Measurements from ENCODE around the gene MYO1F.
"Not testable (repeated sequence)": the region's sequence is repeated elsewhere in the genome, so short reads cannot be mapped to it uniquely, and the experiment has no call there.

MYO1F gene

DNA sequence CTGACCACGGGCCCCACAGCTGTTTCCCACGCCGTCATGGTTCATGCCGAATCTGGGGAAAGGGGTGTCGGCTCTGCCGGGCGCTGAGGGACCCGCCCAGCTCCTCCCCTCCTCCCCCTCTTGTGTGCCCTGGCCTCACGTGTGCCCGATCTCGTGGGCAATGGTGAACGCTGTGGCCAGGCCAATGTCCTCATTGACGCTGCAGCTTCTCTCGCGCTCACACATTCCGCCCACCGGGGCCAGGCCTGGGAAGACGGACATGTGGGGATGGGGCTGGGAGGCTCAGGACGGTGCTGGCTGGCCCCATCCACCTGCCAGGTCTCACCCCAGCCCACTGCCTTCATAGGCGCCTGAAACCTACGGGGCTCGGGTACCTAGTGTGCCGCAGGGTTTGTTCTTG is 18.9 kb upstream of the MYO1F start:
- no peak for DNase-seq

DNA sequence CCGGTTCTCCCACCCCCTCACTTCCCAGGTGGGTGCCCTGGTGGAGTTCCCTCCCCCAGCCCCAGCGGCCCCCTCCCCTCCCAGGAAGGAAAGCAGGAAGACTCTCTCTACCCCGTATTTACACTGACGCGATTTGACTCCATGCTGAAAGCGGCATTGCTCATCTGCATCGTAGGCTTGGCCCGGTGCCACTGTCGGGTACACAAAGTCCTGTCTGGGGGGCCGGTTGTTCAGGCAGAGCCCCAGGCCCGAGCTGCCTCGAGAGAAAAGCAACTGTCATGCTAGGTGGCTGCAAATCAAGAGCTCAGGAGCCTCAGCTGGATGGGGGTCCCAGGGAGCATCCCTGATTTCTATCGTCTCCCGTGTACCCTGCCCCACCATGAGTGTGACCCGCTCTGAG is 18.4 kb upstream of the MYO1F start:
- no peak for DNase-seq

DNA sequence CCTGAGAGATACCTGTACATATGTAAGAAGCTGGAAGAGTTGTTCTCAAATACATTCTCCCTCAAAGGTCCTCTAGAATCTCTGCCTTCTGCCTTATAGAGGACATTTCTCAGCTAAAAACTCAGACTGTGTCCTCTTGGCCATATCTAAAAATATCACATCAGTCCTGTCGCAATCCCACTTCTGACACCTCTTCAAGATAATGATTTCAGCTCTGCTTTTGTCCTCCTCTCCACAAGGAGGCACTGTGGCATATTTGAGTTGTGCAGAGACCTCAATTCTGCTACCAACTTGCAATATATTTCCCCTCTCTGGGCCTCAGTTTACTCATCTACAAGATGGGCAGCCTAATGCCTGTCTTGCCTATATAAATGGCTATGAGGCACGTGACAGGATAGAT is 16.7 kb upstream of the MYO1F start:
- no peak for DNase-seq

DNA sequence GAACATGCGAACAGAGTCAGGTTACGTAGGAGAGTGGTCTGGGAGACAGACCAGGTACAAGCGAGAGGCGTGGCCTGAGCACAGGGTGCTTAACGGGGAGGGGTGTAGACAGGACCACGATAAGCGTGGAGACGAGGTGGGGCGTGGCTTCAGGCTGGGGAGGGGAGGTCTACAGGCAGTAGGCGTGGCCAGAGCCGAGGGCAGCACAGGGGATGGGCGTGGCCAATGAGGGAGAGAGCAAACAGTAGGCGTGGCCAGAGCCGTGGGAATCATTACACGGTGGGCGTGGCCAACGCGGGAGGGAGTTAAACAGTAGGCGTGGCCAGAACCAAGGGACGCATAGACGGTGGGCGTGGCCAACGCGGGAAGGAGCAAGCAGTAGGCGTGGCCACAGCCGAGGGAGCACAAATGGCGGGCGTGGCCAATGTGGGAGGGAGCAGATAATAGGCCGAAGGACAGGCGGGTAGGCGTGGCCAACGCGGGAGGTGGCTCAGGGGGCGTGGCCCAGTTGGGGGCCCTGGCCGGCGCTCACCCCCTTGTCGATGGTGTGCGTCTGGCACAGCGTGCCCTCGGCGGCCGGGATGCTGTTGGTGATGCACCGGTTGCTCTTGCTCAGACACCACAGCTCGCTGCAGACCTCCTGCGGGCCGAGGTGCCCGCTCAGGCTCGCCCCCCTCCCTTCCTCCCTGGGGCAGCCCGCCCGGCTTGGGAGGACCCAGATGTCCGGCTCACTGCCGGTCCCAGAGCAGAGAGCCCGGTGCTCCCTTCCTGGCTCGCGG is 15.2 kb upstream of the MYO1F start:
- peak; percentile 96 for DNase-seq

DNA sequence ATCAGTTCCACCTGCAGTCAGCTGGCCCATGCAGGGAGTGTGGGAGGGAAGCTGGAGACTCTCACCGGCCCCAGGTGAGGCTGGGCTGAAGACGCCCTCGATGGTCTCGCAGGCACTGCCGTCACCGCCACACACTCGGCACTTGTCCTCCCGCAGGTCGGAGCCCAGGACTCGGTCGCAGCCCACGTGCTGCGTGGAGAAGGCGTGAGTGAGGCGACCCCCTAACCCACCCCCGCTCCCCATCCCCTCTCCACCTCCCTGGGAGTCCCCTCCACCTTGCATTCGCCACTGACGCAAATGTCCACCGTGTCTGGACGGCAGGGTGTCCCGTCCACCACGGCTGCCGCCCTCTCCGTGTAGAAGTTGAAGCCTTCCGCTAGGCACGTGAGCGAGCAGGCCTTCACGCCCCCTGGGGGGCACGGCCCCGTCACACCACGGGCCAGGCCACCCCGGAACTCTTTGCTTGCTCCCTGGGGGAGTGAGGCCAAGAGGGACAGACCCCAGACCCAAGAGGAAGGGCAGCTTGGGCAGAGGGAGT is 12.0 kb upstream of the MYO1F start:
- DNase-seq: no peak

DNA sequence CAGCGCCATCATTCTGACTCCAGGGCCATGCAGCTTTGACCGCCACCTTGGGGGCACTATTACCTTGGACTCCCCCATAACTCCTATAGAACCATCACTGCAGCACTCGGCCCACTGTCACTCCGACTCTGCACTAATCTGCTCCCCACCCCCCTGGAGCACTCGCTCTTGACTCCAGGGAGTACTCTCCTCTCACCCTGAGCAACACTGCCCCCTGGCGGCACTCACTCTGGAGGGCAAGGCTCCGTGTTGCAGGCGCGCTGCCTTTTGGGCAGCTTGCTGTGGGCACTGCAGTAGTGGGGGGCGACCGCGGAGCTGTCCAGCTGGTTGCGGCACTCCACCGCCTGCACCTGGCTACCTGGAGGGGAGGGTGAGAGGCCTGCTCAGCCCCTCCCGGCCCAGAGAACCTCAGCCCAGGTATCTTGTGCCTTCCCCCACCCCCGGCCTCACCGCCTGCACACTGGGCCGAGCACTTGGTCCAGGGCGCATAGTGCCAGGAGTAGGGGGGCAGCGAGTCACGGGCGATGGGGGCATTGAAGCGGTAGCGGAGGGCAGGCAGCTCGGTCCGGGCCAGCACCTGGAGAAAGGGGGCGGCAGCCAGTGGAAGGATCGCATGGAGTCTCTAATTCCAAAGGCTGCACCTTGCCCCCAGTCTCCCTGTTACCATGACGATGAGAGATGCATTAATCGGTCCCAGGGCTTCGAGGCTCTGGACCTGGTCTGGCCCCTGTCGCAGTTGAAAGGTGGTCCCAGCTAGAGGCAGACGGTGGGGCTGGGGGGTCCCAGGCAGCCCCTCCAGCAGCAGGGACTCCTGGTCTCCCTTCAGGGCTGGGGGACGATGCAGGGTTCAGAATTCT is 8.9 kb upstream of the MYO1F start:
- peak; percentile 49 to 70 for DNase-seq

DNA sequence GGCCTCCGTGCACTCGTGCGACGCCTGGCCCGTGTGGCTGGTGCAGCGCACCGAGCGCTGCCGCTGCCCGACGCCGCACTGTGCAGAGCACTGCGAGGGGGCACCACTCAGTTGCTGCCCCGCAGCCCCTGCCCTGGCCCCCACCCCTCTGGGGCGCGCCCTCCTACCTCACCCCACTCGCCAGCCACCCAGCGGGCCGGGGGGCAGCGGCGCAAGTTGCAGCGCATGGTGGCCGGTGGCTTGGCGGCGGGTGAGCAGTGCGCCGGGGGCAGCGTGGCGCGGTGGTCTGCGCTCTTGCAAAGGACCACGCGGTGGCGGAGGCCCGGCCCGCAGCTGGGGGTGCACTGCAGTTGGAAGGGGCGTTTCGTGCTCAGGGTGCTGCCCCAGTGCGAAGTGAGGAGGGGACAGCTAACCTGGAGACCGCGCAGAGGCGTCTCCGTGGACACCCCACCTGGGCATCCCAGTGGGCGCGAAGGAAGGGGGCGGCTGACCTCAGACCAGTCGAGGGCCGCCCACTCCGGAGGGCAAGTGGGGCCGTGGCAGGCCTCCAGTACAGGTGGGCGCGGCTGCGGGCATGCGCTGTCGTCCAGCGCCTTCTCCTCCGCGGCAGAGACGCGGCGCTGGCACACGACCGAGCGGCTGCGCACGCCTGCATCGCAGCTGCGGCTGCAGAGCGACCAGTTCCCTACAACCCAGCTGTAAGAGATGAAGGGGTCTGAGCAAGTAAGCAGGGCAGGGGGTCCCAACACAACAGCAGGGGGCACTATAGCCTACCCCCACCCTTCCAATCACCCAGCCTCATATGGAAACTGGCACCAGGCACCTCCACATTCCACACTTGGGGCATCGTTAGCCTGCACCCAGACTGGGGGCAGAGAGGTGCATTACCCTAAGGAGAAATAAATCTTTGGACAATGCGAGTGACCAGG is 8.0 kb upstream of the MYO1F start:
- DNase-seq: no peak

DNA sequence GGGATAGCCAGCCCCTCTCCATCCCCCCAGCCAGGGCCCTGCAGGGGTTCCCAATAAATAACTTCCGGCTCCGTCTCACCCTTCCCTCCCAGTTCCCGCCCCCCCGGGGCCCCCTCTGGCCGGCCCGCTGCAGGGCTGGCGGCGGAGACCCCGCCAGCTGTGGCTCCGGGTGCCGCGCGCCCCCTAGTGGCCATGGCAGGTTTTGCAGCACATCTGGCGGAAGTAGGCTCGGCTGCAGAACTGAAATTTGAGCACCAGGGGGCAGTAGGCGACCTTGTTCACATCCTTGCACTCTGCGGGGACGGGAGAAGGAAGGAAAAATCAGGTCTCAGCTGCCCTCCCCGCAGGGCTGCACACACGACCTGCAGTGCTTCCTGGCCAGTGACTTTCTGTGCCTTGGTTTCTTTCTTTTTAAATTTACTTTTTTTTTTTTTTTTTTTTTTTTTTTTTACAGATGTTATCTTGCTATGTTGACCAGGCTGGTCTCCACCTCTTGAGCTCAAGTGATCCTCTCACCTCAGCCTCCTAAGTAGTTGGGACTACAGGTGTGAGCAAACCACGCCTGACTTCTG is 3.6 kb upstream of the MYO1F start:
- DNase-seq: peak; percentile 85 to 87

DNA sequence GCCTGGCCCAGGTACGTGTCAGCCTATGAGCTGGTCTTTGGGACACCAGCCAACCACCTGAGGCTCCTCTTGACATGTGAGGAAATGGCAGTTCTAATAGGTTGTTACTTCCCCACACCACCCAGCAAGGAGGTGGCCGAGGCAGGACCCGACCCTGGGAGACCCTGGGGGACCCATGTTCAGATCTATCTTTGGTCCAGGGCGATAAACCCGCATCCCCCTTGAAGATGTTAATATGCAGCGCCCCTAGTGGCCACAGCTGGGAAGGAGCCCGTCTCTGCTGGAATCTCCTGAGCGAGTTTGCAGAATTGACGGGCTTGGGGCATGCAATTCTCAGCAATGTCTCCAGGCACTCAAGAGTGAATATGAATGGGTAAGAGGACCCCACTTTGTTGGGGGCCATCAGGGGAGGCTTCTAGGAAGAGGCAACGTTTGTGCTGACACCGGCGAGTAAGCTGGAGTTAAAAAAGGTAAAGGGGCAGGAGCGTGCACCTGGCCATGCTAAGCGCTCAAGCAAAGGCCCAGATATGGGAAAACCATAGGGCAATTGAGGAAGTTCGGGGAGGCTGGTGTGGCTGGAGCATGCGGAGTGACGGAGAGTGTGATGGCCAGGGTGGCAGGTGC is 1.5 kb upstream of the MYO1F start:
- DNase-seq: peak; percentile 75 to 82

DNA sequence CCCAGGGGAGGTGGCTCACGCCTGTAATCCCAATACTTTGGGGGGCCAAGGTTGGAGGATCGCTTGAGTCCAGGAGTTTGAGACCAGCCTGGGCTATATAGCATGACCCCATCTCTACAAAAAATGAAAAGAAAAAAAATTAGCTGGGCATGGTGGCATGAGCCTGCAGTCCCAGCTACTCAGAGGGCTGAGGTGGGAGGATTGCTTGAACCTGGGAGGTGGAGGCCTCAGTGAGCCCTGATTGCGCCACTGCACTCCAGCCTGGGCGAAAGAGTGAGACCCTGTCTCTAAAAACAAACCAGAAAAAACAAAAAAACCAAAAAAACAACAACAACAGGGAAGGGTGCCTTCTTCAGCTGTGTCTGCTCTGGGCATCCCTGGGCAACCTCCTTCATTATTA is 499 bp upstream of the MYO1F start:
- no peak for DNase-seq

DNA sequence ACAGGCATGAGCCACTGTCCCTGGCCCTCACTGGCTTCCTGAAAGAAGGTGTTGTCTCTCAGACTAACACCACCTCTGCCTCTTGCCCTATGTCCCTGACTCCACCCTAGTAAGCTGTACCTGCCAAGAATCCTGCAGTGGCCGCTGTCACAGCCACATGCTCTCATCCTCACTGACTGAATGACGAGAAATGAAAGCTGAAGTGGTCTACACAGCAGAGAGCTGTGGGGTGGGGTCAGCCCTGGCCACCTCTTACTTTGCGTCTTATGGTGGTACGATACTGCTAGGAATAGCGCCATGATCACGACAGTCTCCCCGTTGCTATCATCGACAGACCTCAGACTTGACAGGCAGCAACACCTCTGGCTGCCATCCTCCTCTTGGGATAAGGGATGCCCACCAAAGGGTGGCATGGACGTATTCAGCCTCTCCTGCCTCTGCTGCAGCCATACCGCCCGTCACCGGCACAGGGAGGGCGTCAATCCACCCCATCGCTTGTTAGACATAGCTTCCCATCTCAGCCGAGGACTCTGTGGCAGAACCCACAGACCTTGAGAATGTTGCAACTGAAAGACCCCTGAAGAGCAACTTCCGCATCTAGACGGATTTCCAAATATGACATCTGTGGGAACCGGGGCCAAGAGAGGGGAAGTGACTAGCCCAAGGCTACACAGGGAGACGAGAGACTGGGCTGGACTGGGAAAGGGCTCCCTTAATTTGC is 809 bp downstream of the MYO1F start:
- DNase-seq: peak; percentile 12 to 41

DNA sequence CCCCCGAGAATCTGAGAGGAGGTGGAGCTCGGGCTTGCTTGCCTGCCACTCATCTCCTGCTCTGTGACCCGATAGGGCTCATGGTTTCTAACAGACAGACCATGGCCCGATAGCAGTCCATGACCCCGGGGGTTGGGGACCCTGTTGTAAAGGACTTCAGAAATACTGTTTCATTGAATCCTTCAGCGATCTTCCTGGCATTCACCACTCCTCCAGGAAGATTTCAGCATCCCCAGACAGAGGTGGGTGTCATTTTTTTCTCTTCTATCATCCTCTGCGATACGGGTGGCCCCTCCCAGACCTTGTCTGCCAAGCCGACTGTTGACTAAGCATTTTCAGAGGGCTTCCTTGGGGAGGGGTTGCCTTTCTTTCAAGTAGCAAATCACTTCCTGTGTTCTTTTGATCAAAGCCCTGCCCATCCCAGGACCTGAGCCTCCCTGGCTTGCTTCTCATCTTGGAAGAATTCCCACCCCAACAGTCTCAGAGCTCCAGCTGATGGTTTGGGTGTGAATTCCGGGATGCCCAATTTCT is 1.7 kb downstream of the MYO1F start:
- peak; percentile 50 to 67 for DNase-seq

DNA sequence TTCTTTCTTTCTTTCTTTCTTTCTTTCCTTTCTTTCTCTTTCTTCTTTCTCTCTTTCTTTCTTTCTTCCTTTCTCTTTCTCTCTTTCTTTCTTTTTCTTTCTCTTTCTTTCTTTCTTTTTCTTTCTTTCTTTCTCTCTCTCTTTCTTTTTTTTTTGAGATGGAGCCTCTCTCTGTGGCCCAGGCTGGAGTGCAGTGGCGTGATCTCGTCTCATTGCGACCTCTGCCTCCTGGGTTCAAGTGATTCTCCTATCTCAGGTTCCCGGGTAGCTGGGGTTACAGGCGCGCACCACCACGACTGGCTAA is 2.7 kb downstream of the MYO1F start:
- not testable (repeated sequence) for DNase-seq

DNA sequence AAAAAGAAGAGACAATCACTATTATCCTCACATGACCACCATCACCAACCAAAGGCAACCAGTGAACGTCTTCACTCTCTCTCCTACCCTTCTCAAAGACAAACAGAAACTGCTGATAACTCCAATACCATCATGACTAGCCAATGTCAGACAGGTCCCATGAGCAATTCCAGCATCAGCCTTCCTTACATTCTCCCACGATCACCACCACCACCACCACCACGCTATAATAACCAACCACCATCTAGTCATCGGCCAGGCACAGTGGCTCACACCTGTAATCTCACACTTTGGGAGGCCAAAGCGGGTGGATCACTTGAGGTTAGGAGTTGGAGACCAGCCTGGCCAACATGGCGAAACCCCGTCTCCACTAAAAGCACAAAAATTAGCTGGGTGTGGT is 3.9 kb downstream of the MYO1F start:
- DNase-seq: no peak

DNA sequence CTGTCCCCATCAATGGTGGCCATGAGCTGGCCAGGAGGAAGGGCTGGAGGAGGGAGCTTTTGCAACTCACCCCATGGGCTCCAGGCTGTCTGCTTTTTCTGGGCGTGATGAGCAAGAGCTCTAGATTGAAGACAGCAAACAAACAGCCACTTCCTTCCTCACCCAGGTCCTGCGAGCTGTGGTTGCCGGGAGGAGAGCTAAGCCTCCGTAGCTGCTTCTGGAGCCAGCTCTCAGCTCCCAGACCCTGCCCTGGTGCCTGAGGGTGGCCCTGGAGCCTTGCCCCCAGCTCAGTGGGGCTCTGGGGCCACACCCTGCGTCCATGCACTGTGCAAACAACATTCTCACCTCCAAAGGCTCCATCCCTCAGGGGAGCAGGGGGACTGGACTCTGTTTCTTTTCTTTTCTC is 6.2 kb downstream of the MYO1F start:
- peak; percentile 58 to 68 for DNase-seq

DNA sequence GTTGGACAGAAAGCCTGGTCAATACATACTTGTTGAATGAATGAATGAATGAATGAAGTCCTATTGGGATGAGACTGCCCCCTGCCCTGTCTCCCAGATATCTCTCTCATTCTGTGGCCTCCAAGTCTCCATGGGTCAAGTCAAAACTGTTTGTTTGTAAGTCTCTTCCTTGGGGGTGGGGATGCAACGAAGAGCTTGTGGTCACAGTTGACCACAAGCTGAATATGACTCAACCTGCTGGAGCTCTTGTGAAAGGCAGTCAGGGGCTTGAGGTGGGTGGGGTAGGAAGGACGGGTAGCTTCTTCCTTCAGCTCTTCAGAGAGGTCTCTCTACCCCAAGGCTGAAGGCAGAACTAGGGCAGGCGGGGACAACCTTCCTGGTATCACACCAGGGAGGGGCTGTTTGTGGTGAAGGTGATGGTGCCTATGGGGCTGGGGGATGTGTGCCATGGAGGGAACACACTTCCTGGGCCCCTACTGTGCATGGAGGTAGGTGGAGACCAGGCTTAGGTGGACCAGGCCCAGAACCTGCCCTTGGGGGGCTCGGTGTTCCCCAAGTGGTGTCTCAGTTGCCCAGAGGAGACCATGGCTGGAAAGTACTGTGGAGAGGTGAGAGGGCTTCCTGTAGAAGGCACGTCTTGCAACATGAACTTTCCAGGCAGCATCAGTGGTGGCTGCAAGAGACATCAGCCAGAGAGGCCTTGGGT is 8.0 kb downstream of the MYO1F start:
- DNase-seq: peak; percentile 80 to 85

DNA sequence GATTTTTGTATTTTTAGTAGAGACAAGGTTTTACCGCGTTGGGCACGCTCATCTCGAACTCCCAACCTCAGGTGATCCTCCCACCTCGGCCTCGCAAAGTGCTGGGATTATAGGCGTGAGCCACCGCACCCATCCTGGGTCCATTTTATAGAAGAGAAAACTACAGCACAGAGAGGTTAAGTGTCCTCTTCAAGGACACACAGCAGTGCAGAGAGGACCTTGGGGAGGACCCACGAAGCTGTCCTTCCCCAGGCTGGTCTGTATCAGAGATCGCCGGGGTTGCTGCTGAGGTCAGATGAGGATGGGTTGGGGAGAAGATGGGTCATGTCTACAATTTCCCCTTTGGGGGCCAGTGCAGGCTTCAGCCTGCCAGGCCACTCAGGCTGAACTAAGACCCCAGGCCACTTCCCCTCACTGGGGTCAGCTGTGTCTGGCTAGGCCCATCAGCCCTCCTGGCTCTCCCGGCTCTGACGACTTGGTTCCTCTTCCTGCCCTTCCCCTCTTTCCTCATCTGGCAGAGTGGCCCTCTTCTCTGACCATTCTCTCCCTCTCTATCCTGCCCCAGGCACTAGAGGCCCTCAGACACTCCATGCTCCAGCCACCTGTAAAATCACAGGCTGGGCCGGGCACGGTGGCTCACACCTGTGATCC is 9.6 kb downstream of the MYO1F start:
- peak in 1 of 2 donors; percentile 60 for DNase-seq

DNA sequence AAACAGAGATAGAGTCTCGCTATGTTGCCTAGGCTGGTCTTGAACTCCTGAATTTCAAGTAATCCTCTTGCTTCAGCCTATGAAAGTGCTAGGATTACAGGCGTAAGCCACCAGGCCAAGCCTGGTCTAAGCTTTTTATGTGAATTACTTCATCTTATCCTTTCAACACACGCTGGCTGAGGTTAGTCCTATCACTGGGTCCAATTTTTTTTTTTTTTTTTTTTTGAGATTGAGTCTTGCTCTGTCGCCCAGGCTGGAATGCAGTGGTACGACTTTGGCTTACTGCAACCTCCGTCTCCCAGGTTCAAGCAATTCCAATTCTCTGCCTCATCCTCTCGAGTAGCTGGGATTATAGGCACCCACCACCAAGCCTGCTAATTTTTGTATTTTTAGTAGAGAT is 10.4 kb downstream of the MYO1F start:
- no peak for DNase-seq

DNA sequence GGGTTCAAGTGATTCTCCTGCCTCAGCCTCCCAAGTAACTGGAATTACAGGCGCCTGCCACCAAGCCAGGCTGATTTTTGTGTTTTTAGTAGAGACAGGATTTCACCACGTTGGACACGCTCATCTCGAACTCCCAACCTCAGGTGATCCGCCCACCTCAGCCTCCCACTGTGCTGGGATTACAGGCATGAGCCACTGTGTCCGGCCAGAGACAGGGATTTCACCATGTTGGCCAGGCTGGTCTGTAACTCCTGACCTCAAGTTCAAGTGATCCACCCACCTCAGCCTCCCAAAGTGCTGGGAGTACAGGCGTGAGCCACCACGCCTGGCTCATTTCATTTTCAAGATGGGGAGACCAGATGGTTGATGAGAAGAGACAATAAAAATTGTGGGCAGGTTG is 12.4 kb downstream of the MYO1F start:
- DNase-seq: not testable (repeated sequence)
